ENCODE data around the gene PPP2R5C.
"Not testable (repeated sequence)": the region's sequence is repeated elsewhere in the genome, so short reads cannot be mapped to it uniquely, and the experiment has no call there.

The PPP2R5C gene

DNA sequence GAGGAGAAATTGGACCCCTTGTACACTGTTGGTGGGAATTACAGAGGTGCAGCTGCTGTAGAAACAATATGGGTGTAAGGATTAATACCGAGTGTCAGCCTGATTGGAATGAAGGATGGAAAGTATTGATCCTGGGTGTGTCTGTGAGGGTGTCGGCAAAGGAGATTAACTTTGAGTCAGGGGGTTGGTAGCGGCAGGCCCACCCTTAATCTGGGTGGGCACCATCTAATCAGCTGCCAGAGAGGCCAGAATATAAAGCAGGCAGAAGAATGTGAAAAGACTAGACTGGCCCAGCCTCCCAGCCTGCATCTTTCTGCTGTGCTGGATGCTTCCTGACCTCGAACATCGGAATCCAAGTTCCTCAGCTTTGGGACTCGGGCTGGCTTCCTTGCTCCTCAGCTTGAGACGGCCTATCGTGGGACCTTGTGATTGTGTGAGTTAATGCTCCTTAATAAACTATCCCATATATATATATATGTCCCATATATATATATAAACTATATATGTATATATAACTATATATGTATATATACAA is 38.4 kb upstream of the PPP2R5C start:
- TF ChIP-seq, protein P1, sequence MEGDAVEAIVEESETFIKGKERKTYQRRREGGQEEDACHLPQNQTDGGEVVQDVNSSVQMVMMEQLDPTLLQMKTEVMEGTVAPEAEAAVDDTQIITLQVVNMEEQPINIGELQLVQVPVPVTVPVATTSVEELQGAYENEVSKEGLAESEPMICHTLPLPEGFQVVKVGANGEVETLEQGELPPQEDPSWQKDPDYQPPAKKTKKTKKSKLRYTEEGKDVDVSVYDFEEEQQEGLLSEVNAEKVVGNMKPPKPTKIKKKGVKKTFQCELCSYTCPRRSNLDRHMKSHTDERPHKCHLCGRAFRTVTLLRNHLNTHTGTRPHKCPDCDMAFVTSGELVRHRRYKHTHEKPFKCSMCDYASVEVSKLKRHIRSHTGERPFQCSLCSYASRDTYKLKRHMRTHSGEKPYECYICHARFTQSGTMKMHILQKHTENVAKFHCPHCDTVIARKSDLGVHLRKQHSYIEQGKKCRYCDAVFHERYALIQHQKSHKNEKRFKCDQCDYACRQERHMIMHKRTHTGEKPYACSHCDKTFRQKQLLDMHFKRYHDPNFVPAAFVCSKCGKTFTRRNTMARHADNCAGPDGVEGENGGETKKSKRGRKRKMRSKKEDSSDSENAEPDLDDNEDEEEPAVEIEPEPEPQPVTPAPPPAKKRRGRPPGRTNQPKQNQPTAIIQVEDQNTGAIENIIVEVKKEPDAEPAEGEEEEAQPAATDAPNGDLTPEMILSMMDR (conservative IDR thresholded peaks at IDR 0.05; ENCODE audit: low read length) = no peak
- no peak overlapping the region for H3K4me3 ChIP-seq (ENCODE audit: low read length)
- no peak for DNase-seq (ENCODE audit: low read depth)

DNA sequence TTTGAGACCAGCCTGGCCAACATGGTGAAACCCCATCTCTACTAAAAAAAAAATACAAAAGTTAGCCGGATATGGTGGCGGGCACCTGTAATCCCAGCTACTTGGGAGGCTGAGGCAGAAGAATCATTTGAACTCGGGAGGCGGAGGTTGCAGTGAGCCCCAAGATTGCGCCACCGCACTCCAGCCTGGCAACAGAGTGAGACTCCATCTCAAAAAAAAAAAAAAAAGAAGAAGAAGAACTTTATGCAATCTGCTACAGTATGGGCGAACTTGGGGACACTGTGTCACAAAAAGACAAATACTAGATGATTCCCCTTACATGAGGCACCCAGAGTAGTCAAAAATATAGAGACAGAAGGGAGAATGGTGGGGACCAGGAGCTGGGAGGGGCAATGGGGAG is 35.9 kb upstream of the PPP2R5C start:
- not testable (repeated sequence) for H3K4me3 ChIP-seq (ENCODE audit: low read length); DNase-seq (ENCODE audit: low read depth)

GRCh38 chr14:101726295-101726953 is 35.1 kb upstream of the PPP2R5C start:
- no peak for DNase-seq (ENCODE audit: low read depth)
- TF ChIP-seq, protein P1 (conservative IDR thresholded peaks at IDR 0.05; ENCODE audit: low read length) = no peak

DNA sequence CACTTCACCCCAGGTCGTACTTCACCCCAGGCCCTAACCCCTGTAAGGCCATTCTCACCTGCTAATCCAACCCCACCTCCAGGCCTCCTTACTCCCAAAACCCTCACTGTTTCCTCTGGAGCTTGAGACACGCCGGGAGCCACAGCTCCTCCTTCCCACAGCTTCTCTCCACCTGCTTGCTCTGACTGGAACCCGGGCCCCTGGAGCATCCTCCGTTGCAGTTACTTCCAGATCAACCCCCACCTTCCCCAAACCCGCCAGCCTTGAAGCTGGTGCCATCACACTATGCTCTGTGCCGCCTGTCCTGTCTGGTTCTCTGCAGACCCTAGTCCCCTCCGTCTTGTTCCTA is 34.6 kb upstream of the PPP2R5C start:
- DNase-seq (ENCODE audit: low read depth) = no peak
- TF ChIP-seq, protein P1 (conservative IDR thresholded peaks at IDR 0.05; ENCODE audit: low read length) = no peak
- no peak overlapping the region for H3K4me3 ChIP-seq (ENCODE audit: low read length)

More at GRCh38 chr14:101726295-101726953, 35.1 kb upstream of the PPP2R5C start:
- no peak overlapping the region for H3K4me3 ChIP-seq (ENCODE audit: low read length)

DNA sequence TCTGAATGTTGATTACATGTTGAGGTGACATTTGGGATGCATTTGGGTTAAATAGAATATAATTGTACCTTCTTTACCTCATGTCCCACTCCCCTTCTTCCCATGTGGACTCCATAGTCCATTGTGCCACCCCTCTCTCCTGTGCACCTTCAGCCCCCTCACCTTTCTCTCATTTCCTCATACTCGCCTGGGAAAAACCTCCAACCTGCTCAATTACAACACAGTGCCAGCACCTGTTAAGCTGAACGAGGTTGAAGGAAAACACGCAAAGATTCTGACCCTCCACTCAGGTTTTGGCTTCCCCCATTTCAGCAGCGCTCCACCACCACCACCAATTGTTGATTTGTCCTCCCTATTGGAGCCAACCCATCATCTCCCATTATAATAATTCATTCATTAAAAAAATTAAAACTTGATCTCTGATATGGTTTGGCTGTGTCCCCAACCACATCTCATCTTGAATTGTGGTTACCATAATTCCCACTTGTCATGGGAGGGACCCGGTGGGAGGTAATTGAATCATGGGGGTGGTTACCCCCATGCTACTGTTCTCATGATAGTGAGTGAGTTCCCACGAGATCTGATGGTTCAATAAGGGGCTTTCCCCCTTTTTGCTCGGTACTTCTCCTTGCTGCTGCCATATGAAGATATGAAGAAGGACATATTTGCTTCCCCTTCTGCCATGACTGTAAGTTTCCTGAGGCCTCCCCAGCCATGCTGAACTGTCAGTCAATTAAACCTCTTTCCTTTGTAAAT is 33.7 kb upstream of the PPP2R5C start:
- TF ChIP-seq, protein P1 (conservative IDR thresholded peaks at IDR 0.05; ENCODE audit: low read length) = no peak
- no peak for DNase-seq (ENCODE audit: low read depth)
- H3K4me3 ChIP-seq (ENCODE audit: low read length) = no peak overlapping the region

- TF ChIP-seq, protein P1 (conservative IDR thresholded peaks at IDR 0.05; ENCODE audit: low read length) = no peak
- H3K4me3 ChIP-seq (ENCODE audit: low read length) = no peak overlapping the region
These were observed 33.2 kb upstream of the PPP2R5C start for GRCh38 chr14:101728367-101728742.

GRCh38 chr14:101729382-101729781 is 32.1 kb upstream of the PPP2R5C start:
- TF ChIP-seq, protein P1 (conservative IDR thresholded peaks at IDR 0.05; ENCODE audit: low read length) = no peak
- no peak for DNase-seq (ENCODE audit: low read depth)
- H3K4me3 ChIP-seq (ENCODE audit: low read length) = no peak overlapping the region

More at GRCh38 chr14:101728367-101728742, 33.2 kb upstream of the PPP2R5C start:
- no peak for DNase-seq (ENCODE audit: low read depth)

GRCh38 chr14:101730157-101730556 is 31.4 kb upstream of the PPP2R5C start:
- not testable (repeated sequence) for DNase-seq (ENCODE audit: low read depth); H3K4me3 ChIP-seq (ENCODE audit: low read length)
